NCI-H1694 treated with DMSO at 0.1 percent for 48 hours (cell line): Measurements from ENCODE around the gene MRPS21.
A peak's percentile ranks its signal among the peaks of the same experiment; 100 is the strongest.
"Not testable (repeated sequence)": the region's sequence is repeated elsewhere in the genome, so short reads cannot be mapped to it uniquely, and the experiment has no call there.

Experiments used
- DNase-seq: peaks from one replicate; lab custom pipeline; 2025; lab: John Stamatoyannopoulos, UW

Gene MRPS21

DNA sequence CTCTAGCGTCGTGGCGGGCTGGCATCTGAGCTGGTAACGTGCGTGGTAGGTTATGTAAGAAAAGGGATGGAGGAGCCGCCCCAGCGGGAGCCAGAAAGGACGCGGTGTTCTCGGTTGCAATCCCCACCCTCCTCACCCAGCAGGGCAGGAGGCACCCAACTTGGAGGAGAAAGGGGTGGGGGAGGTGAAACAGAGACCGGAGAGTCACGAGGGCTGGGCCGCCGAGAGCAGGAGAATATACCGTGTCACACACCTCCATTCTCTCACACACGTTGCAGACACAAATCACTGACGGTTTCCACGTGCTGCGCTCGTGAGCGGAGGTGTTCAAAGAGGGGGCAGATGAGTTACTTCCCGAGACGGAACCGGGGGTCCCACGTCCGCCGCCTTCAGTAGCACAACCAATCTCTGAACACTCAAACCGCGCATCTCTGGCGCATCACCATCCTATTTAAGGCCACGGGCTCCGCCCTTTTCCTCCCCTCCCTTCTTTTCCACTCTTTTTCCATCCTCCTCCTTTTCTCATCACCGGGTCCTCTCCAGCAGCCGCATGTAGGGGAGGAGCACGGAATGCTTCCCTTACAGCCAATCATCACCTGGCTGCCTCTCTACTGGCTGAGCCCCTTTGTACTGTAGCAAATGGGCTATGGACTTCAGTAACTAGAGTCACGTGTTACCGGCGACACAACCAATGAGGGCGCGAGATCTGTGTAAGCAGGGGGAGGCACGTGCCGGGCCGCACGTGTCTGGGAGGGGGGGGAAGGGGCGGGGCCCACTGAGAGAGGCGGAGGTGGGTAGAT is 11.7 kb upstream of the MRPS21 start, which contains the start of gene CIART:
CIART (plus strand) TSS at position 797 of the 800 bp plus-strand sequence. CDS start 714 bp downstream, outside the sequence.
- peak; percentile 100 for DNase-seq

GRCh38 chr1:150282558-150282958 is 11.1 kb upstream of the MRPS21 start:
- DNase-seq: no peak

DNA sequence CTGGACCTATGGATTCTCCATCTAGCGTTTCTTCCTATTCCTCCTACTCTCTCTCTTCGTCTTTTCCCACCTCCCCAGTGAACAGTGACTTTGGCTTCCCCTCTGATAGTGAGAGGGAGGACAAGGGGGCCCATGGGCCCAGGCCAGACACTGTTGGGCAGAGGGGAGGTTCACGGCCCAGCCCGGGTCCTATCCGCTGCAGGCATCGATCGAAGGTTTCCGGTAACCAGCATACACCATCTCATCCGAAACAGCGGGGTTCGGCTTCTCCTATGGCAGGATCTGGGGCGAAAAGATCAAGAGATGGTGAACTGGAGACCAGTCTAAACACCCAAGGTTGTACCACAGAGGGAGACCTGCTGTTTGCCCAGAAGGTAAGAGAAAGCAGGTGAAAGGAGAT is 10.4 kb upstream of the MRPS21 start:
- DNase-seq: no peak

GRCh38 chr1:150288382-150288781 is 5.3 kb upstream of the MRPS21 start:
- no peak for DNase-seq

- no peak for DNase-seq
These were observed 4.8 kb upstream of the MRPS21 start for GRCh38 chr1:150288822-150289221.

DNA sequence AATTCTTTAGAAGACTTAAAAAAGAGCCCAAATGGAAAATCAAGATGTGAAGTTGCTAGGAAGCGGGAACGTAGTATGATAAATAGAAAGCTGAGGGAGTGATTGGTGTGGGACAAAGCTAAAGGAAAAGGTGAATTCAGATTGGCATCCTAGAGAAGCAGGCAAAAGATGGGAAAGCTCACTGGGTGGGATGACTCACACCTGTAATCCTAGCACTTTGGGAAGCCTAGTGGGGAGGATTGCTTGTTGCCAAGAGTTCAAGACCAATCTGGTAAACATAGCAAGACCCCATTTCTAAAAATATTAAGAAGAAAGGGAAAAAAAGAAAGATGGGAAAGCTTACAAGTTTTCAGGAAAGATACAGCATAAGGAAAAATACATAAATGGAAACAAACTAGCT is 1.8 kb downstream of the MRPS21 start:
- no peak for DNase-seq

DNA sequence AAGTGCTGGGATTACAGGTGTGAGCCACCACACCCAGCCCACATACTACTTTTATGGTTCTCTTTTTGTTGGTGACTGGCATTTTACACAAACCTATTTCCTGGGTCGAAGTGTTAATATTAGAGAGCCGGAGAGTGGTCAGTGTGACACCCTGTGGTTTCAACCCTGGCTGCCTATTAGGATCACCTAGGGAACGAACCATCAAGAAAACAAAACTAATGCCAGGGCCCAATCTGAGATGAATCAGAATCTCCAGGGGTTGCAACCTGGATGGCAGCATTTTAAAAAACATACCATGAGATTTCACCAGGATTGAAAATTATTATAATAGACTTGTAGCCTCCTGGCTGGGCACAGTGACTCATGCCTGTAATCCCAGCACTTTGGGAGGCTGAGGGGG is 6.1 kb downstream of the MRPS21 start:
- no peak for DNase-seq

- DNase-seq: no peak
These were observed 8.7 kb downstream of the MRPS21 start for GRCh38 chr1:150302338-150302737.

DNA sequence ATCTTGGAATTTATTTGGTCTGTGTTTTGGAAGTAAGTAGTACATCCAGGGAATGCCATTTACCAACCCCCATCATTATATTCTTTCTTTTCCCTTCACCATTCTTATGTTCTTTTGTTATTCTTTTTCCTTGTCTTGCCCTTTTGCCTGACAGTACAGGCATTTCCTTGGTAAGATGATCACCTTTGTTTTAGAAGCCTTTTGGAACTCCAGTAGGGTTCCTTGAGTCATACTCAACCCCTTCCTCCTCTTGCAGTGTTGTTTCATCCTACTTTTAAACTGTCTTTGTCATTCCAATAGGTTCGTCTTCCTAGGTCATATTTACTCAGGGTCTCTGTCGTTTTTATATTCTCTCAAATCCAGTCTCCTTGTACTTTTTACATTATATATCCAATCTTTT is 9.2 kb downstream of the MRPS21 start:
- no peak for DNase-seq

- not testable (repeated sequence) for DNase-seq
These were observed 14.9 kb downstream of the MRPS21 start for GRCh38 chr1:150308585-150308984.

DNA sequence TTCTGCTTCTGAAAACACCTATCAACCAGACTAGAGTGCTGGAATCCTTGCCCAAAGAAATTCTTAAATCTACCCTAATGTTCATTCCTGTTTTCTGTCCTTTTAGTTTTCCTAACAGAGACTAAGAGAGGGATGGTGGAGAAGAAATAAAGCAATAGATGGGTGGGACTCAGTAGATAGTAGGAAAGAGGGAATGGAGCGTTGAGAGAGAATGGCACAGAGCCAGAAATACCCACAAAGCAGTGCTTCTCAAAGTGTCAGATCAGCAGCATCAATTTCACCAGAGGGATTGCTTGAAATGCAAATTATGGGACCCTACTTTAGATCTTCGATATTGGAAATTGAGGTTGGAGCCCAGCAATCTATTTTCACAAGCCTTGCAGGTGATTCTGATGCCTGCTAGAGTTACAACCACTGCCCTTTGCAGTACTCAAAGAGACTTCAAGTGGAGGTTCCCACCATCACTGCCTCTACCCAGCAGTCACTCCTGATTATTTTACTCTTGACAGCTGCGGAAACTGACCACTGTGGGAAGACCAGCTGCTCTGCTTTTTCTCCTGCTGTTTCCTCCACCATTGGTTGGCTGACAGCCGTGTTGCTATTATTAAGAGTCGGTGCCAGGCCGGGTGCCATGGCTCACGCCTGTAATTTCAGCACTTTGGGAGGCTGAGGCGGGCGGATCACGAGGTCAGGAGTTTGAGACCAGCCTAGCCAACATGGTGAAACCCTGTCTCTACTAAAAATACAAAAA is 16.3 kb downstream of the MRPS21 start:
- no peak for DNase-seq

- DNase-seq: no peak
These were observed 18.1 kb downstream of the MRPS21 start for GRCh38 chr1:150311762-150312161.

DNA sequence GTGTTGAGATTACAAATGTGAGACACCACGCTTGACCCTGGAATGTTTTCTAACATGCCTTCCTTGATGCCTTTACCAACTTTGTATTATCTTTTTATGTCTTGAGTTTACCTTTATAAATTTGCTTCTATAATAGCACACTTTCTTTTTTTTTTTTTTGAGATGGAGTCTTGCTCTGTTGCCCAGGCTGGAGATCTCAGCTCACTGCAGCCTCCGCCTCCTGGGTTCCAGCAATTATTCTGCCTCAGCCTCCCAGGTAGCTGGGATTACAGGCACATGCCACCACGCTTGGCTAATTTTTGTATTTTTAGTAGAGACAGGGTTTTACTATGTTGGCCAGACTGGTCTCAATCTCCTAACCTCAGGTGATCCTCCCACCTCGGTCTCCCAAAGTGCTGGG is 21.0 kb downstream of the MRPS21 start:
- not testable (repeated sequence) for DNase-seq

DNA sequence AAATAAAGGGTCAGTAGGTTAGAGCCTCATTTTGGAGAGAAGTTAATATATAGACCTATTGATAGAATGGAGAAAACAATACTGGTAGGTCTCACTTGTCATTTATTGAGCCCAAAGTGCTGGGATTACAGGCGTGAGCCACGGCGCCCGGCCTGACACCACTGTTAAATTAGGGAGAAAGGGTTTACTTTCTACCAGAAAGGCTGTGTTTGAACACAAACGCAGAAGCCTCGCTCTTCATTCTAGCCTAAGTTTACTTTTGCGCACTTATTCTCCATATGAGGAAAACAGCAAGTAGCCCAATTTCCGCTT is 27.0 kb downstream of the MRPS21 start:
- DNase-seq: no peak

DNA sequence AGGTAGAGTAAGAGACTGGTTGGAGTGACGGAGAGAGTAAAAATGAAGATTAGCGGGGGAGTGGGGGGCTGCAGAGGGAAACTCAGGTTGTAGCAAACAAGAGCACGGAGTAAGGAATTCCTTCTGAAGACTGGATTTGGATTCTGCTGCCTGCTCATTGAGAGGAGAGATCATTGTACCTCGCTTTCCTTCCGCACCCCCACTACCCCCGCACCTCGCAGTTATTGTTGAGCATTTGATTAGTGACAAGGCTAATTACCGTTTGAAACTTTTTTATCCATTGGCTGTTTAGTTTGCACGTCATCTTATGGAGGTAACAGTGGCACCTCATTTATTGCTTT is 28.1 kb downstream of the MRPS21 start:
- DNase-seq: no peak

DNA sequence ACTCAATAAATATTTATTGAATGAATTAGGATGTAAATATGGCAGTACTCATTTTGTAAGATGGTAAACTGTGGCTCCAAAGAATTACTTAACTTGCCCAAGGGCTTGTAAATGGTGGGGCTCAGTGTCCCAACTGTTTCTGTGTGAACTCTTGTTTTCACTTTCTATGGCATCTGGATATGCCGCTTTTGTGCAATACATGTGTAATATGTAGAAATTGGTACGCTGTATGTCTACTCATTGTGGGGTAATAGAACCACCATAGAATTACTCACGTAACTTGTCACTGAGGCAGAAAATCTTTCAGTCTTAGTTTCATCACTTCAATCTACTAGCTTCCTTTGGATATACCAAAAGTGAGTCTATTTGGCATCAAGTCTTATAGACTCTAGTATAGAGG is 28.6 kb downstream of the MRPS21 start:
- no peak for DNase-seq

DNA sequence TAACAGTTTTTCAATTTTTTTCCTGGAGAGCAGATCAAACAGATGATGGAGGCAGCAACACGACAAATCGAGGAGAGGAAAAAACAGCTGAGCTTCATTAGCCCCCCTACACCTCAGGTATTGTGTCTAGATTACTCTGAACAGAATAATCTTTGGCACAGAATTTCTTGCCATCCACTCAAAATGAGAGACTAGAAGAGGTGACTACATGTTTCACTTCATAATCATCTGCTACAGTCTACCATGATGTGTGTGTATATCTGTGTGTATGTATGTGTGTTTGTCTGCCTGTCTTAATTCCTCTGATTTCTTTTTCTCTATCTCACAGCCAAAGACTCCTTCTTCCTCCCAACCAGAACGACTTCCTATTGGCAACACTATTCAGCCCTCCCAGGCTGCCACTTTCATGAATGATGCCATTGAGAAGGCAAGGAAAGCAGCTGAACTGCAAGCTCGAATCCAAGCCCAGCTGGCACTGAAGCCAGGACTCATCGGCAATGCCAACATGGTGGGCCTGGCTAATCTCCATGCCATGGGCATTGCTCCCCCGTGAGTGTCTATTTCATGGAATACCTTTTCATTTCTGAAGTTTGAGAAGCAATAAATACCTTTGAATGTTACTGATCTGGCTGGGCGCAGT is 39.1 kb downstream of the MRPS21 start:
- DNase-seq: no peak

- DNase-seq: no peak
These were observed 52.7 kb downstream of the MRPS21 start for GRCh38 chr1:150346316-150346715.

DNA sequence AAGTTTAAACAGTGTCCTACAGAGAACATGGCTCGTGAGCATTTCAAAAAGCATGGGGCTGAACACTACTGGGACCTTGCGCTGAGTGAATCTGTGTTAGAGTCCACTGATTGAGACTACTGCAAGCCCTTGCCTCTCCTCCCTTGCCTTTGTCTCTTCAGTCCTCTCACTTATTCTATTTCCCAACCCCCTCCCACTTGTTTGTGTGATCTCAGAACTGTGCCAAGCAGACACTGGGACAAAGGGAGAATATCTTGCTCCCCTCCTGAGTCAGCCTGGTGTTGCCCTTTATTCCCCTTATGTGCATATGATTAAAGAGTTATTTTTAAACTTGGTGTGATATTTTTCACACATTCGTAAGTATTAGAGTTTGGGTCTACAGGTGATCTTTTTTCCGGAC is 59.2 kb downstream of the MRPS21 start:
- DNase-seq: no peak
